GM12878 (cell line): ENCODE measurements around the gene DOHH.

Experiments used
- CBFB ChIP-seq: IDR thresholded peaks from 2 replicates; pipeline ENCODE4 v1.6.1; 2016; ENCODE audit warnings: antibody characterized with exemption, low read depth
- CREM ChIP-seq: IDR thresholded peaks from 2 replicates; pipeline ENCODE4 v1.6.1; 2014; ENCODE audit warnings: antibody characterized with exemption, low read depth
- CTCF ChIP-seq, 3 experiments: IDR thresholded peaks in 2 of 3; conservative IDR thresholded peaks in 1 of 3; 2 replicates each; pipeline ENCODE4 v1.5.1; 2011; ENCODE audit warnings: low read depth in 3 of 3, low read length in 3 of 3, mild to moderate bottlenecking in 3 of 3, control low read depth in 2 of 3, moderate library complexity in 2 of 3, inconsistent platforms in 1 of 3, mixed read lengths in 1 of 3; ENCODE audit not compliant: control insufficient read depth in 2 of 3, insufficient read depth in 1 of 3; ENCODE audit errors: extremely low read depth in 1 of 3
- KDM1A ChIP-seq: fragments of 200-600 bp; sonication (generic); IDR thresholded peaks from 2 replicates; pipeline ENCODE4 v1.6.1; 2016; ENCODE audit warnings: borderline replicate concordance
- NFIC ChIP-seq: IDR thresholded peaks from 2 replicates; pipeline ENCODE4 v1.6.1; 2012; ENCODE audit warnings: low read depth, mild to moderate bottlenecking, inconsistent platforms, low read length, moderate library complexity
- RAD21 ChIP-seq: IDR thresholded peaks from 2 replicates; pipeline ENCODE4 v1.6.1; 2011; ENCODE audit warnings: mild to moderate bottlenecking, low read depth, low read length, moderate library complexity; ENCODE audit not compliant: insufficient read depth
- SIN3A ChIP-seq: IDR thresholded peaks from 2 replicates; pipeline ENCODE4 v1.6.1; 2012; ENCODE audit warnings: low read depth, low read length, improper control_type of control experiment
- USF2 ChIP-seq: IDR thresholded peaks from 2 replicates; pipeline ENCODE4 v1.6.1; 2011; ENCODE audit warnings: low read depth, low read length, improper control_type of control experiment, borderline replicate concordance

GRCh38 chr19:3458229-3459088 lies 42.0 kb downstream of the DOHH start:
- TF ChIP-seq USF2: no peak
- TF ChIP-seq CTCF (IDR thresholded peaks at IDR 0.05 in 2 of 3, conservative IDR thresholded peaks at IDR 0.05 in 1 of 3; ENCODE audit: control insufficient read depth in 2 of 3, extremely low read depth in 1 of 3, insufficient read depth in 1 of 3, low read depth in 3 of 3, low read length in 3 of 3): no peak
- TF ChIP-seq CREM: no peak
- TF ChIP-seq CBFB: no peak
- no peak for TF ChIP-seq SIN3A
- TF ChIP-seq NFIC: no peak
- no peak for TF ChIP-seq KDM1A
- TF ChIP-seq RAD21: no peak
